Measurements from ENCODE around the gene SCYGR7. TPM values are rescaled to one million over a fixed set of nuclear protein-coding genes. Genes with fewer than 3 reads are reported as not detected.
"Not testable (repeated sequence)": the region's sequence is repeated elsewhere in the genome, so short reads cannot be mapped to it uniquely, and the experiment has no call there.

The SCYGR7 gene
- total RNA-seq, 1 donor from 2014 or later: not detected

DNA sequence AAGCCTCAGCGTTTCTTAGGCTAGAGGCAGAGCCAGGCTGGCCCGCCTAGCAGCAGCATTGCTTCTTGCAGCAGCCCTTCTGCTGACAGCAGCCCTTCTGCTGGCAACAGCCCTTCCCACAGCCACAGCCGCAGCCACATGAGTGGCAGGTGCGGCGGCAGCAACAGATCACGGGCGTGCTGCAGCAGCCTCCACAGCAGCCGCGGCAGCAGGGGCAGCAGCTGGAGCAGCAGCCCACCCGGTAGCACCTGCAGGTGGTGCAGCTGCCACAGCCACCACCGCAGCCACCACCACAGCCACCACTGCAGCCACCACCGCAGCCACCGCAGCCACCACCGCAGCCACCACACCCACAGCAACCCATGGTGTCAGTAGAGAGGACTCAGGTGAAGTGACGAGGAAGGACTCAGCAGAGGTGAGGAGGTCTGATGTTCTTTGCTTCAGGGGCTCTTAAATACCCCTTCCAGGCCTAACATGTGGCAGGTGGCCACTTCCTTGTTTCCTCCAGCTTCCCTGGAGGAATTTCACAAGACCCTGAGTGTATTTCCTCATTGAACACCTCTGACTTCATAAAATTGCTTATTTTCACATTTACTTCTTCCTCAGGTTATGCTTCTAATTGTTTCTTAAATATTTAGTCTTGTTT is 3.6 kb upstream of the SCYGR7 start, which contains the start of gene SCYGR6:
Gene SCYGR6, minus strand, starts transcription at position 364 of the 646 bp plus-strand sequence. Its CDS starts 0 bp downstream, at position 364.
- H3K36me3 Mint-ChIP-seq (ENCODE audit: low read depth): no peaks in the 10 kb centered on the region
- DNase-seq (ENCODE audit: low spot score): no peak
- H3K27ac Mint-ChIP-seq (ENCODE audit: unreplicated experiment): no peak within 1 kb of the TSS
- H3K4me3 Mint-ChIP-seq (ENCODE audit: unreplicated experiment): no peak within 1 kb of the TSS
- peaks cover 23% of the 10 kb centered on the region for H3K27me3 Mint-ChIP-seq (ENCODE audit: low read depth)
- TF ChIP-seq, protein P1, sequence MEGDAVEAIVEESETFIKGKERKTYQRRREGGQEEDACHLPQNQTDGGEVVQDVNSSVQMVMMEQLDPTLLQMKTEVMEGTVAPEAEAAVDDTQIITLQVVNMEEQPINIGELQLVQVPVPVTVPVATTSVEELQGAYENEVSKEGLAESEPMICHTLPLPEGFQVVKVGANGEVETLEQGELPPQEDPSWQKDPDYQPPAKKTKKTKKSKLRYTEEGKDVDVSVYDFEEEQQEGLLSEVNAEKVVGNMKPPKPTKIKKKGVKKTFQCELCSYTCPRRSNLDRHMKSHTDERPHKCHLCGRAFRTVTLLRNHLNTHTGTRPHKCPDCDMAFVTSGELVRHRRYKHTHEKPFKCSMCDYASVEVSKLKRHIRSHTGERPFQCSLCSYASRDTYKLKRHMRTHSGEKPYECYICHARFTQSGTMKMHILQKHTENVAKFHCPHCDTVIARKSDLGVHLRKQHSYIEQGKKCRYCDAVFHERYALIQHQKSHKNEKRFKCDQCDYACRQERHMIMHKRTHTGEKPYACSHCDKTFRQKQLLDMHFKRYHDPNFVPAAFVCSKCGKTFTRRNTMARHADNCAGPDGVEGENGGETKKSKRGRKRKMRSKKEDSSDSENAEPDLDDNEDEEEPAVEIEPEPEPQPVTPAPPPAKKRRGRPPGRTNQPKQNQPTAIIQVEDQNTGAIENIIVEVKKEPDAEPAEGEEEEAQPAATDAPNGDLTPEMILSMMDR (IDR thresholded peaks at IDR 0.05): no peak
- no peaks in the 10 kb centered on the region for H3K9me3 Mint-ChIP-seq (ENCODE audit: low read depth)
- no peaks in the 10 kb centered on the region for H3K4me1 Mint-ChIP-seq (ENCODE audit: low read depth)

DNA sequence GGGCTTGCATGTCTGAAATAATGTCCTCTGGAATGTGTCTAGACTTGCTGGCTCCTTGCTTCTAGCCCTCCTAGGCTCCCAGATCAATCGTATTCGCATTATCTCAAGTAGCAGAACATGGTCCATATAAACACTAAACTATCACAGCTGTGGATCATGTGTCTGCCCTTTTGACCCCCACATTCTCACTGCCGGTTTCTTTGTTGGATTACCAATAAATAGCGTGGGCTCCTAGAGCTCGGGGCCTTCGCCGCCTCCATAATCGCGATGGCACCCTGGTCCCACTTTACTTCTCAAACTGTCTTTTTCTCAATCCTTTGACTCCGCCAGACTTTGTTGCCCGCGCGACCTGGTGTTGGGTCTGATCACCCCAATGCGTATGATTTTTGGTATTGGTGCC is 11.2 kb downstream of the SCYGR7 start:
- Mint-ChIP-seq H3K9me3 (ENCODE audit: low read depth) (no peaks in the 10 kb centered on the region), H3K27me3 (ENCODE audit: low read depth) (peaks cover 17% of the 10 kb centered on the region), H3K4me1 (ENCODE audit: low read depth) (no peaks in the 10 kb centered on the region), H3K36me3 (ENCODE audit: low read depth) (no peaks in the 10 kb centered on the region), H3K4me3 (ENCODE audit: unreplicated experiment) (no peak overlapping the region), H3K27ac (ENCODE audit: unreplicated experiment) (no peak overlapping the region)
- TF ChIP-seq, protein P1 (IDR thresholded peaks at IDR 0.05): no peak
- no peak for DNase-seq (ENCODE audit: low spot score)

DNA sequence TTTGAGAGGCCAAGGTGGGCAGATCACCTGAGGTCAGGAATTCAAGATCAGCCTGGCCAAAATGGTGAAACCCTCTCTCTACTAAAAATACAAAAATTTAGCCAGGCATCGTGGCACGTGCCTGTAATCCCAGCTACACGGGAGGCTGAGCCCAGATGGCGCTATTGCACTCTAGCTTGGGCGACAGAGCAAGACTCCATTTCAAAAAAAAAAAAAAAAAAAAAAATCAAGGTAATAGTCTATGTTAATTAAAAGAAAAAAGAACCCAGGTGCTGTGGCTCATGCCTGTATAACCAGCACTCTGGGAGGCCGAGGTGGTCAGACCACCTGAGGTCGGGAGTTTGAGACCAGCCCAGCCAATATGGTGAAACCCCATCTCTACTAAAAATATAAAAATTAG is 12.6 kb downstream of the SCYGR7 start:
- TF ChIP-seq, protein P1 (IDR thresholded peaks at IDR 0.05): peak; percentile 26
- H3K9me3 Mint-ChIP-seq (ENCODE audit: low read depth); H3K4me3 Mint-ChIP-seq (ENCODE audit: unreplicated experiment); H3K4me1 Mint-ChIP-seq (ENCODE audit: low read depth); H3K27ac Mint-ChIP-seq (ENCODE audit: unreplicated experiment); H3K36me3 Mint-ChIP-seq (ENCODE audit: low read depth); DNase-seq (ENCODE audit: low spot score): not testable (repeated sequence)
- peaks cover 13% of the 10 kb centered on the region for H3K27me3 Mint-ChIP-seq (ENCODE audit: low read depth)

DNA sequence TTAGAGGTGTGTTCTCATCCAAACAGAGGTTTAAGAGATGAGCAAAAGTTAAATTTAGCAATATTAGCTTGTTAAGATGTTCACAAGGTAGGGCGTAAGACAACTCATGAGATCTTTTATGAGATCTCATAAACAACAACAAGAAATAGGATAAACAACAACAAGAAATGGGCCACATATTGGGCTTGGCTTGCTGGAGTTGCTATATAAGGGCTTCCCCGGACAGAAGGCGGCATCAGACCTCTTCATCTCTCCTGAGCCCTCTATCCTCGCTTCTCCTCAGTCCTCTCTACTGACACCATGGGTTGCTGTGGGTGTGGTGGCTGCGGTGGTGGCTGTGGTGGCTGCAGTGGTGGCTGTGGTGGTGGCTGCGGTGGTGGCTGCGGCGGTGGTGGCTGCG is 17.5 kb downstream of the SCYGR7 start, which contains the start of gene SCYGR8:
Gene SCYGR8, plus strand, starts transcription at position 301 of the 400 bp plus-strand sequence. Its CDS starts 0 bp downstream, at position 301.
- Mint-ChIP-seq H3K36me3 (ENCODE audit: low read depth) (no peaks in the 10 kb centered on the region), H3K27me3 (ENCODE audit: low read depth) (peaks cover 9% of the 10 kb centered on the region), H3K27ac (ENCODE audit: unreplicated experiment) (no peak within 1 kb of the TSS), H3K9me3 (ENCODE audit: low read depth) (no peaks in the 10 kb centered on the region), H3K4me1 (ENCODE audit: low read depth) (no peaks in the 10 kb centered on the region), H3K4me3 (ENCODE audit: unreplicated experiment) (no peak within 1 kb of the TSS)
- no peak for DNase-seq (ENCODE audit: low spot score)
- TF ChIP-seq, protein P1 (IDR thresholded peaks at IDR 0.05): no peak

DNA sequence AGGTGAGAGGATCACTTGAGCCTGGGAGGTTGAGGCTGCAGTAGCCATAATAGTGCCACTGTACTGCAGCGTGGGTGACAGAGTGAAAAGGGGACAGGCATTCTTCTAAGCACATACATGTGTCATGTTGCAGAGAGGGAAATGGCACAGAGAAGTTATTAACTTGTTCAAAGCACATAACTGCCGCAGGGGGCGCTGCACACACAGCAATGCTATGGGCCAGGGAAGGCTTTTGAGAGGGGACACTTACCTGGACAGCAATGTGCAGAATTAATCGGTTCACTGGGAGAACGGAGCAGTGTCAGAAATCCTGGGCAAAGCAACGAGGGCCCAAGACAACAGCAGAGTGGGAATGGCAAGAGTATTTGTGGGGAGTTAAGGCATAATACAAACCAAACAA is 19.9 kb downstream of the SCYGR7 start:
- Mint-ChIP-seq H3K4me1 (ENCODE audit: low read depth) (no peaks in the 10 kb centered on the region), H3K27ac (ENCODE audit: unreplicated experiment) (no peak overlapping the region)

DNA sequence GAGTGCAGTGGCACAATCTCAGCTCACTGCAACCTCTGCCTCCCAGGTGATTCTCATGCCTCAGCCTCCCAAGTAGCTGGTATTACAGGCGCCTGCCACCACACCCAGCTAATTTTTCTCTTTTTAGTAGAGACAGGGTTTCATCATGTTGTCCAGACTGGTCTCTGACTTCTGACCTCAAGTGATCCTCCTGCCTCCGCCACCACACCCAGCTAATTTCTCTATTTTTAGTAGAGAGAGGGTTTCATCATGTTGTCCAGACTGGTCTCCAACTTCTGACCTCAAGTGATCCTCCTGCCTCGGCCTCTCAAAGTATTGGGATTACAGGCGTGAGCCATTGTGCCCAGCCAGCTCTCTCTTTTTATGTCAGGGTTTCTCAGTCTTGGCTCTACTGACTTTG is 28.1 kb downstream of the SCYGR7 start:
- H3K4me3 Mint-ChIP-seq (ENCODE audit: unreplicated experiment); H3K27me3 Mint-ChIP-seq (ENCODE audit: low read depth); H3K27ac Mint-ChIP-seq (ENCODE audit: unreplicated experiment); H3K4me1 Mint-ChIP-seq (ENCODE audit: low read depth); DNase-seq (ENCODE audit: low spot score); H3K36me3 Mint-ChIP-seq (ENCODE audit: low read depth); H3K9me3 Mint-ChIP-seq (ENCODE audit: low read depth): not testable (repeated sequence)

More for the DNA sequence above, 19.9 kb downstream of the SCYGR7 start:
- peaks cover 5% of the 10 kb centered on the region for H3K27me3 Mint-ChIP-seq (ENCODE audit: low read depth)
- no peak overlapping the region for H3K4me3 Mint-ChIP-seq (ENCODE audit: unreplicated experiment)
- TF ChIP-seq, protein P1 (IDR thresholded peaks at IDR 0.05): peak; percentile 64
- no peaks in the 10 kb centered on the region for H3K36me3 Mint-ChIP-seq (ENCODE audit: low read depth)
- DNase-seq (ENCODE audit: low spot score): no peak
- H3K9me3 Mint-ChIP-seq (ENCODE audit: low read depth): no peaks in the 10 kb centered on the region
